HepG2 (cell line): ENCODE results near the gene PRM3. TPM values are rescaled to one million over a fixed set of nuclear protein-coding genes. Genes with fewer than 3 reads are reported as not detected.
A peak's percentile ranks its signal among the peaks of the same experiment; 100 is the strongest.

Experiments
- ATAC-seq: fragments of 200-7000 bp; cut with Tn5 transposase; 3 replicates; pipeline ENCODE4 v1.9.1; 2020; ENCODE audit warnings: mild to moderate bottlenecking, moderate library complexity
- BruUV-seq: library from RNA; stranded (reverse); fragments of 400-500 nt; replicated peaks from 2 replicates; lab custom pipeline; 2021; lab: Mats Ljungman, UMichigan
- CTCF ChIA-PET: fragments of 300-600 bp; formaldehyde crosslinking; extraction: SDS; loops from one replicate; lab custom pipeline; 2021; ENCODE audit warnings: low total read pairs, inconsistent platforms, low intra/inter-chr PET ratio; lab: Yijun Ruan, JAX
- POLR2A ChIA-PET: fragments of 350-600 bp; sonication (Branson Sonifier 250); formaldehyde crosslinking; loops from one replicate; lab custom pipeline; 2020; ENCODE audit warnings: antibody characterized with exemption, inconsistent platforms; lab: Yijun Ruan, JAX
- DNase-seq: peaks from one replicate; pipeline ENCODE4 v3.0.0-alpha.2; 2015; ENCODE audit warnings: low spot score
- FAIRE-seq: peaks from 3 replicates; lab custom pipeline; 2011; peaks lifted over from hg19 to GRCh38; lab: Jason Lieb, UNC
- H2AFZ ChIP-seq: one replicate; pipeline ENCODE4 v1.6.1; 2011; ENCODE audit warnings: low read length, inconsistent platforms
- H3K27ac ChIP-seq: fragments of 300-600 bp; 3 replicates; pipeline ENCODE4 v1.8.0; 2011; ENCODE audit warnings: mixed run types, mild to moderate bottlenecking, mixed read lengths, low read length, inconsistent platforms; ENCODE audit not compliant: insufficient read depth; ENCODE audit errors: extremely low read length
- H3K27me3 ChIP-seq, 2 experiments: fragments of 200-600 bp in 1 of 2; 2 replicates in 1 of 2; 3 replicates in 1 of 2; pipeline versions ENCODE4 v1.6.0 to v1.8.0; 2011; ENCODE audit warnings: low read length in 2 of 2, mild to moderate bottlenecking in 2 of 2, moderate library complexity in 2 of 2, inconsistent platforms in 1 of 2; ENCODE audit not compliant: insufficient read depth in 2 of 2, control insufficient read depth in 1 of 2
- H3K36me3 ChIP-seq, 2 experiments: fragments of 200-600 bp in 1 of 2; replicated peaks in 1 of 2; 2 replicates in 1 of 2; 3 replicates in 1 of 2; pipeline versions ENCODE4 v1.5.1 to v1.8.0; 2011; ENCODE audit warnings: low read length in 2 of 2, inconsistent platforms in 1 of 2; ENCODE audit not compliant: insufficient read depth in 2 of 2, control insufficient read depth in 1 of 2
- H3K4me1 ChIP-seq: 2 replicates; pipeline ENCODE4 v1.5.1; 2012; ENCODE audit warnings: low read length, inconsistent platforms; ENCODE audit not compliant: insufficient read depth
- H3K4me2 ChIP-seq: 2 replicates; pipeline ENCODE4 v1.6.0; 2011; ENCODE audit warnings: low read depth, low read length, inconsistent platforms
- H3K4me3 ChIP-seq, 3 experiments: fragments of 200-600 bp in 1 of 3; sonication (generic), shearing (Covaris generic) in 1 of 3; replicated peaks in 1 of 3; 2 replicates each; pipeline ENCODE4 v1.5.1; 2011 to 2016; ENCODE audit warnings: low read length in 3 of 3, inconsistent platforms in 2 of 3, low read depth in 2 of 3, mild to moderate bottlenecking in 2 of 3, control low read depth in 1 of 3, mixed read lengths in 1 of 3; ENCODE audit not compliant: insufficient read depth in 1 of 3
- H3K79me2 ChIP-seq: one replicate; pipeline ENCODE4 v1.6.1; 2011; ENCODE audit warnings: low read length, inconsistent platforms; ENCODE audit not compliant: insufficient read depth
- H3K9ac ChIP-seq: 2 replicates; pipeline ENCODE4 v1.6.0; 2011; ENCODE audit warnings: mild to moderate bottlenecking, low read depth, low read length, inconsistent platforms; ENCODE audit not compliant: insufficient read depth
- H3K9me3 ChIP-seq: 2 replicates; pipeline ENCODE4 v1.5.1; 2012; ENCODE audit warnings: mild to moderate bottlenecking, low read length
- H4K20me1 ChIP-seq: 2 replicates; pipeline ENCODE4 v1.6.0; 2011; ENCODE audit warnings: inconsistent platforms, mild to moderate bottlenecking, low read length, moderate library complexity; ENCODE audit not compliant: insufficient read depth
- AKNA ChIP-seq: sonication (generic); formaldehyde crosslinking; IDR thresholded peaks from 2 replicates; pipeline ENCODE4 v1.4.0; 2020; ENCODE audit warnings: missing genetic modification reagents, borderline replicate concordance
- CBX5 ChIP-seq: sonication (generic); formaldehyde crosslinking; IDR thresholded peaks from 2 replicates; pipeline ENCODE4 v1.4.0; 2020; ENCODE audit warnings: missing genetic modification reagents, borderline replicate concordance
- FOXP1 ChIP-seq, 2 experiments: fragments of 450-650 bp in 1 of 2; IDR thresholded peaks; 2 replicates each; pipeline ENCODE4 v1.6.1; 2017 to 2018; ENCODE audit warnings: antibody characterized with exemption in 1 of 2
- NRL ChIP-seq: sonication (generic); formaldehyde crosslinking; IDR thresholded peaks from 2 replicates; pipeline ENCODE4 v1.5.0; 2020; ENCODE audit warnings: missing genetic modification reagents, mild to moderate bottlenecking, moderate library complexity, borderline replicate concordance
- PATZ1 ChIP-seq: sonication (generic); formaldehyde crosslinking; IDR thresholded peaks from 2 replicates; pipeline ENCODE4 v1.4.0; 2020; ENCODE audit warnings: missing genetic modification reagents
- RELA ChIP-seq: sonication (generic); formaldehyde crosslinking; IDR thresholded peaks from 2 replicates; pipeline ENCODE4 v1.4.0; 2020; ENCODE audit warnings: missing genetic modification reagents
- XBP1 ChIP-seq: sonication (generic); formaldehyde crosslinking; IDR thresholded peaks from 2 replicates; pipeline ENCODE4 v1.5.0; 2020; ENCODE audit warnings: missing genetic modification reagents
- ZFY ChIP-seq: sonication (generic); formaldehyde crosslinking; IDR thresholded peaks from 2 replicates; pipeline ENCODE4 v1.4.0; 2020; ENCODE audit warnings: missing genetic modification reagents
- ZMYM3 ChIP-seq: sonication (generic); formaldehyde crosslinking; IDR thresholded peaks from 2 replicates; pipeline ENCODE4 v1.5.1; 2020; ENCODE audit warnings: mild to moderate bottlenecking, missing genetic modification reagents
- ZNF160 ChIP-seq: sonication (generic); formaldehyde crosslinking; IDR thresholded peaks from 2 replicates; pipeline ENCODE4 v1.8.0; 2022; ENCODE audit warnings: mild to moderate bottlenecking, inconsistent platforms, missing genetic modification reagents
- ZNF20 ChIP-seq: sonication (generic); formaldehyde crosslinking; IDR thresholded peaks from 2 replicates; pipeline ENCODE4 v1.4.0; 2020; ENCODE audit warnings: mild to moderate bottlenecking, moderate library complexity, missing genetic modification reagents
- ZNF234 ChIP-seq: sonication (generic); formaldehyde crosslinking; conservative IDR thresholded peaks from 2 replicates; pipeline ENCODE4 v1.5.1; 2020; ENCODE audit warnings: mild to moderate bottlenecking, missing genetic modification reagents
- ZNF260 ChIP-seq: sonication (generic); formaldehyde crosslinking; IDR thresholded peaks from 2 replicates; pipeline ENCODE4 v1.4.0; 2020; ENCODE audit warnings: missing genetic modification reagents, low read depth, mild to moderate bottlenecking, borderline replicate concordance
- ZNF543 ChIP-seq: sonication (generic); formaldehyde crosslinking; IDR thresholded peaks from 2 replicates; pipeline ENCODE4 v1.4.0; 2020; ENCODE audit warnings: mild to moderate bottlenecking, missing genetic modification reagents
- ZNF552 ChIP-seq: sonication (generic); formaldehyde crosslinking; IDR thresholded peaks from 2 replicates; pipeline ENCODE4 v1.9.0; 2022; ENCODE audit warnings: missing genetic modification reagents, mild to moderate bottlenecking, borderline replicate concordance
- ZNF556 ChIP-seq: sonication (generic); formaldehyde crosslinking; IDR thresholded peaks from 2 replicates; pipeline ENCODE4 v1.4.0; 2020; ENCODE audit warnings: mild to moderate bottlenecking, missing genetic modification reagents, borderline replicate concordance
- ZNF562 ChIP-seq: sonication (generic); formaldehyde crosslinking; IDR thresholded peaks from 2 replicates; pipeline ENCODE4 v1.8.0; 2022; ENCODE audit warnings: missing genetic modification reagents, borderline replicate concordance
- WGBS: methylation state at CpG from one replicate; pipeline ENCODE4 v1.1.6; 2017; ENCODE audit warnings: low lambda C conversion rate; 5-methylcytosine and 5-hydroxymethylcytosine counted together
- in situ Hi-C: cut with HindIII; loops from 2 replicates; pipeline ENCODE4 v1.10.0; 2017; ENCODE audit warnings: low pct_unique_long_range_greater_than_20kb; ENCODE audit not compliant: extremely low pct_ligation_motif_present
- intact Hi-C: fragments of 100-400 bp; cut with micrococcal nuclease; formaldehyde crosslinking; loops from one replicate; pipeline ENCODE4 v1.10.0; 2022; ENCODE audit not compliant: unreplicated experiment
- polyA plus RNA-seq, 8 experiments: library from polyadenylated mRNA; depleted of rRNA in 3 of 8; stranded (reverse) in 7 of 8; unstranded in 1 of 8; fragments of >200 nt; fragmentation: Illumina TruSeq in 4 of 8; extraction: Trizol in 4 of 8; gene quantifications; 2 replicates each; pipeline versions ENCODE4 v1.2.1 to v1.2.3, GENCODE V29; 2011 to 2016; ENCODE audit warnings: low read depth in 4 of 8, missing spikeins in 1 of 8, mixed read lengths in 1 of 8; ENCODE audit not compliant: insufficient read depth in 1 of 8
- total RNA-seq, 5 experiments: library from RNA; depleted of rRNA; stranded (reverse); fragments of >200 nt; fragmentation: Illumina TruSeq; extraction: Trizol; gene quantifications; 2 replicates each; pipeline ENCODE4 v1.2.3, GENCODE V29; 2016; ENCODE audit warnings: low read depth in 1 of 5
- TF ChIP-seq, protein P1 (sequence below): sonication (generic); IDR thresholded peaks from 2 replicates; pipeline ENCODE4 v1.6.1; 2016; ENCODE audit warnings: low read depth, borderline replicate concordance

The PRM3 gene
- total and polyA plus RNA-seq, 2 of the 13 experiments (the other 11 are each of a cell fraction or from before 2014, with no cell fraction given), result not detected

- no peaks in the 10 kb centered on the region for H3K27me3 ChIP-seq
- H3K9me3 ChIP-seq, result no peaks in the 10 kb centered on the region
- H3K36me3 ChIP-seq, result no peaks in the 10 kb centered on the region
- ATAC-seq (no peak), FAIRE-seq (no peak), DNase-seq (no peak)
- peak overlapping the region; percentile 80 for H3K4me2 ChIP-seq
- ChIA-PET POLR2A (interaction anchor here (0.7 to 6.2 kb wide), 19 partner anchors 8 to 91 kb away, joined by 3 to 167 read pairs (median 8); partner anchors contain the start of genes PRM1, PRM2, PRM3 and SOCS1), CTCF (no interaction called here)
- H2AFZ ChIP-seq, result no peak overlapping the region
- H3K4me1 ChIP-seq, result peaks cover 98% of the 10 kb centered on the region
- H3K4me3 ChIP-seq, result peak overlapping the region in 2 of 3 experiments; percentile 15 to 67; a peak in 3 of 6 replicates
- in situ Hi-C loops (no loop called here), intact Hi-C loops (loop anchor here (2.0 to 5.0 kb wide), 4 partner anchors 16 to 189 kb away; partner anchors contain the start of genes PRM1 and SOCS1)
- H3K79me2 ChIP-seq, result no peaks in the 10 kb centered on the region
- BruUV-seq, result no TSS peak
- 2% methylated on average over 3 of the region's 3 CpGs for WGBS
- no peaks in the 10 kb centered on the region for H4K20me1 ChIP-seq
- peak overlapping the region; percentile 68 for H3K27ac ChIP-seq
- peak overlapping the region; percentile 48 for H3K9ac ChIP-seq
- TF ChIP-seq, protein P1, sequence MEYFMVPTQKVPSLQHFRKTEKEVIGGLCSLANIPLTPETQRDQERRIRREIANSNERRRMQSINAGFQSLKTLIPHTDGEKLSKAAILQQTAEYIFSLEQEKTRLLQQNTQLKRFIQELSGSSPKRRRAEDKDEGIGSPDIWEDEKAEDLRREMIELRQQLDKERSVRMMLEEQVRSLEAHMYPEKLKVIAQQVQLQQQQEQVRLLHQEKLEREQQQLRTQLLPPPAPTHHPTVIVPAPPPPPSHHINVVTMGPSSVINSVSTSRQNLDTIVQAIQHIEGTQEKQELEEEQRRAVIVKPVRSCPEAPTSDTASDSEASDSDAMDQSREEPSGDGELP, result 0 out of 2 replicates have a peak, but pooled peaks have one; percentile 4
- TF ChIP-seq ZMYM3, result no peak
- no peak for TF ChIP-seq ZNF552 (CRISPR knock-in tag)
- no peak for TF ChIP-seq RELA (CRISPR knock-in tag)
- no peak for TF ChIP-seq ZNF260 (CRISPR knock-in tag)
- TF ChIP-seq CBX5 (CRISPR knock-in tag), result no peak
- TF ChIP-seq AKNA, result no peak
- TF ChIP-seq ZNF562, result no peak
- TF ChIP-seq ZNF20 (CRISPR knock-in tag), result no peak
- no peak for TF ChIP-seq FOXP1 (IDR thresholded peaks at IDR 0.05)
- TF ChIP-seq FOXP1 (CRISPR knock-in tag; IDR thresholded peaks at IDR 0.05), result peak; percentile 52
- TF ChIP-seq NRL (CRISPR knock-in tag), result no peak
- no peak for TF ChIP-seq ZNF556 (CRISPR knock-in tag)
- no peak for TF ChIP-seq XBP1
- TF ChIP-seq ZNF160, result 0 out of 2 replicates have a peak, but pooled peaks have one; percentile 10
- TF ChIP-seq ZNF543 (CRISPR knock-in tag), result peak; percentile 19; the same call in 1 of the 2 replicates
- TF ChIP-seq PATZ1 (CRISPR knock-in tag), result peak; percentile 54; the same call in 1 of the 2 replicates
- TF ChIP-seq ZFY, result no peak
- TF ChIP-seq ZNF234 (CRISPR knock-in tag), result no peak
These were observed 22.9 kb upstream of the PRM3 start for GRCh38 chr16:11296351-11296705.
